Measurements from ENCODE around the gene CCND3. TPM values are rescaled to one million over a fixed set of nuclear protein-coding genes. Genes with fewer than 3 reads are reported as not detected.

The CCND3 gene
- total RNA-seq, 2 experiments from 2014 or later: 244 to 319 TPM

GRCh38 chr6:41914869-41915530 is 26.6 kb downstream of the CCND3 start:
- CTCF ChIA-PET (ENCODE audit: unreplicated experiment): no interaction called here
- Histone ChIP-seq H3K4me1 (ENCODE audit: insufficient read depth, low read length, poor library complexity, severe bottlenecking) (peaks cover 10% of the 10 kb centered on the region), H3K4me3 (ENCODE audit: low read depth, low read length, poor library complexity, severe bottlenecking) (no peak overlapping the region), H3K36me3 (ENCODE audit: insufficient read depth, low read length) (peaks cover 68% of the 10 kb centered on the region), H3K27ac (ENCODE audit: low read depth, low read length, poor library complexity, severe bottlenecking) (no peak overlapping the region), H3K4me2 (ENCODE audit: low read length) (no peak overlapping the region), H2AFZ (ENCODE audit: low read length) (no peak overlapping the region), H3K9me3 (ENCODE audit: low read length) (no peaks in the 10 kb centered on the region), H3K79me2 (ENCODE audit: insufficient read depth, low read depth, low read length) (peaks cover 20% of the 10 kb centered on the region), H3K9me2 (ENCODE audit: insufficient read depth, low read length) (no peaks in the 10 kb centered on the region), H4K20me1 (ENCODE audit: insufficient read depth, low read length) (no peaks in the 10 kb centered on the region)
- POLR2A ChIA-PET: no interaction called here
- no TSS peak for BruUV-seq (replicated peaks)
- DNase-seq (ENCODE audit: low spot score): no peak
- intact Hi-C loops (cut with micrococcal nuclease; ENCODE audit: unreplicated experiment): loop anchor here (2.0 kb wide), 1 partner anchor 16 kb away; no protein-coding TSS in a partner anchor
- no peak for TF ChIP-seq CTCF (conservative IDR thresholded peaks at IDR 0.05; ENCODE audit: low read length)
- no peak for TF ChIP-seq EZH2phosphoT487 (IDR thresholded peaks at IDR 0.05; ENCODE audit: borderline replicate concordance, low read depth, low read length)

- peaks cover 13% of the 10 kb centered on the region for H3K79me2 ChIP-seq (ENCODE audit: insufficient read depth, low read depth, low read length)
- H3K27ac ChIP-seq (ENCODE audit: low read depth, low read length, poor library complexity, severe bottlenecking): no peak overlapping the region
- ChIA-PET CTCF (ENCODE audit: unreplicated experiment) (no interaction called here), POLR2A (interaction anchor here (1.1 kb wide), 1 partner anchor 10 kb away, joined by 3 read pairs; no protein-coding TSS in a partner anchor)
- no peak overlapping the region for H3K4me2 ChIP-seq (ENCODE audit: low read length)
- no peaks in the 10 kb centered on the region for H3K9me2 ChIP-seq (ENCODE audit: insufficient read depth, low read length)
- no peak for TF ChIP-seq EZH2phosphoT487 (IDR thresholded peaks at IDR 0.05; ENCODE audit: borderline replicate concordance, low read depth, low read length)
- no peak for TF ChIP-seq CTCF (conservative IDR thresholded peaks at IDR 0.05; ENCODE audit: low read length)
- BruUV-seq (replicated peaks): no TSS peak
- H3K36me3 ChIP-seq (ENCODE audit: insufficient read depth, low read length): peaks cover 75% of the 10 kb centered on the region
- intact Hi-C loops (cut with micrococcal nuclease; ENCODE audit: unreplicated experiment): loop anchor here (2.0 kb wide), 1 partner anchor 16 kb away; no protein-coding TSS in a partner anchor
- H3K4me1 ChIP-seq (ENCODE audit: insufficient read depth, low read length, poor library complexity, severe bottlenecking): peaks cover 3% of the 10 kb centered on the region
- no peak overlapping the region for H3K4me3 ChIP-seq (ENCODE audit: low read depth, low read length, poor library complexity, severe bottlenecking)
- no peak for DNase-seq (ENCODE audit: low spot score)
- H4K20me1 ChIP-seq (ENCODE audit: insufficient read depth, low read length): no peaks in the 10 kb centered on the region
- H2AFZ ChIP-seq (ENCODE audit: low read length): no peak overlapping the region
- no peaks in the 10 kb centered on the region for H3K9me3 ChIP-seq (ENCODE audit: low read length)
Observed at GRCh38 chr6:41914343-41914742, 27.3 kb downstream of the CCND3 start.

GRCh38 chr6:41909727-41910126 is 31.9 kb downstream of the CCND3 start:
- Histone ChIP-seq H3K4me1 (ENCODE audit: insufficient read depth, low read length, poor library complexity, severe bottlenecking) (no peaks in the 10 kb centered on the region), H3K4me3 (ENCODE audit: low read depth, low read length, poor library complexity, severe bottlenecking) (no peak overlapping the region), H3K9me3 (ENCODE audit: low read length) (no peaks in the 10 kb centered on the region), H2AFZ (ENCODE audit: low read length) (no peak overlapping the region), H4K20me1 (ENCODE audit: insufficient read depth, low read length) (no peaks in the 10 kb centered on the region), H3K79me2 (ENCODE audit: insufficient read depth, low read depth, low read length) (no peaks in the 10 kb centered on the region), H3K4me2 (ENCODE audit: low read length) (no peak overlapping the region), H3K36me3 (ENCODE audit: insufficient read depth, low read length) (peaks cover 94% of the 10 kb centered on the region), H3K9me2 (ENCODE audit: insufficient read depth, low read length) (no peaks in the 10 kb centered on the region), H3K27ac (ENCODE audit: low read depth, low read length, poor library complexity, severe bottlenecking) (no peak overlapping the region)
- intact Hi-C loops (cut with micrococcal nuclease; ENCODE audit: unreplicated experiment): no loop called here
- BruUV-seq (replicated peaks): no TSS peak
- TF ChIP-seq CTCF (conservative IDR thresholded peaks at IDR 0.05; ENCODE audit: low read length) (no peak), EZH2phosphoT487 (IDR thresholded peaks at IDR 0.05; ENCODE audit: borderline replicate concordance, low read depth, low read length) (no peak)
- ChIA-PET CTCF (ENCODE audit: unreplicated experiment) (no interaction called here), POLR2A (interaction anchor here (1.1 kb wide), 1 partner anchor 141 kb away, joined by 3 read pairs; the partner anchor contains the start of gene TAF8)
- no peak for DNase-seq (ENCODE audit: low spot score)

Measured in OCI-LY7 (cell line).